SH-SY5Y (cell line): ENCODE results near the gene CACNA1A.

Experiments used
- GATA2 ChIP-seq: IDR thresholded peaks from 2 replicates; pipeline ENCODE4 v1.6.1; 2011; ENCODE audit warnings: mild to moderate bottlenecking, low read depth, low read length
- GATA3 ChIP-seq: IDR thresholded peaks from 2 replicates; pipeline ENCODE4 v1.6.1; 2011; ENCODE audit warnings: low read depth, mild to moderate bottlenecking, low read length, moderate library complexity

GRCh38 chr19:13459351-13459750, 46.9 kb downstream of the CACNA1A start:
- TF ChIP-seq GATA3 = no peak
- TF ChIP-seq GATA2 = no peak
